Lung (tissue), 12 donors: ENCODE measurements around the gene COL15A1. TPM values are rescaled to one million over a fixed set of nuclear protein-coding genes. Genes with fewer than 3 reads are reported as not detected.

ENCODE experiments used
- ATAC-seq: fragments of 200-7000 bp; cut with Tn5 transposase; one replicate; pipeline ENCODE4 v1.9.1; 2020; ENCODE audit warnings: moderate number of reproducible peaks; ENCODE audit not compliant: insufficient read depth, low FRiP score
- DNase-seq, 3 donors: peaks; one replicate each; pipeline ENCODE4 v3.0.0-alpha.2; 2013 to 2017
- H3K27ac ChIP-seq, 2 donors: one replicate each; pipeline ENCODE4 v1.5.1; 2013; ENCODE audit warnings: mild to moderate bottlenecking in 2 of 2, moderate library complexity in 2 of 2, control low read depth in 1 of 2, inconsistent platforms in 1 of 2, low read depth in 1 of 2, low read length in 1 of 2
- H3K27me3 ChIP-seq, 3 donors: one replicate each; pipeline ENCODE4 v1.5.1; 2013; ENCODE audit warnings: low read length in 2 of 3; ENCODE audit not compliant: control insufficient read depth in 3 of 3, insufficient read depth in 3 of 3
- H3K36me3 ChIP-seq, 4 donors: one replicate each; pipeline ENCODE4 v1.5.1; 2013; ENCODE audit warnings: low read length in 4 of 4, mild to moderate bottlenecking in 1 of 4, moderate library complexity in 1 of 4; ENCODE audit not compliant: control insufficient read depth in 4 of 4, insufficient read depth in 4 of 4
- H3K4me1 ChIP-seq, 5 donors: one replicate each; pipeline ENCODE4 v1.5.1; 2013; ENCODE audit warnings: low read length in 5 of 5, mild to moderate bottlenecking in 2 of 5, moderate library complexity in 1 of 5; ENCODE audit not compliant: control insufficient read depth in 5 of 5, insufficient read depth in 5 of 5
- H3K4me3 ChIP-seq: one replicate; pipeline ENCODE4 v1.5.1; 2013; ENCODE audit warnings: mild to moderate bottlenecking, control low read depth, moderate library complexity
- H3K9ac ChIP-seq, 2 donors: one replicate each; pipeline ENCODE4 v1.5.1; 2013; ENCODE audit warnings: low read length in 2 of 2, control low read depth in 1 of 2; ENCODE audit not compliant: insufficient read depth in 1 of 2
- H3K9me3 ChIP-seq, 4 donors: one replicate each; pipeline ENCODE4 v1.5.1; 2013; ENCODE audit warnings: low read length in 3 of 4, mild to moderate bottlenecking in 1 of 4, moderate library complexity in 1 of 4; ENCODE audit not compliant: control insufficient read depth in 4 of 4, insufficient read depth in 3 of 4
- WGBS, 2 donors: extraction: QIAGEN DNeasy Blood & Tissue Kit; methylation state at CpG; one replicate each; pipeline ENCODE4 v1.1.7; 2013; 5-methylcytosine and 5-hydroxymethylcytosine counted together
- polyA plus RNA-seq, 2 donors: library from polyadenylated mRNA; stranded (reverse); fragments of 200-250 nt; gene quantifications; one replicate each; pipeline ENCODE4 v1.2.1, GENCODE V29; 2013
- total RNA-seq, 2 donors: library from RNA; depleted of rRNA in 1 of 2; stranded (reverse); fragments of >200 nt in 1 of 2; gene quantifications; one replicate each; pipeline ENCODE4 v1.2.1, GENCODE V29; 2014 to 2021
- TF ChIP-seq, protein P1 (sequence below): IDR thresholded peaks from 2 replicates; pipeline ENCODE4 v1.5.1; 2012; ENCODE audit warnings: mild to moderate bottlenecking; ENCODE audit errors: control extremely low read depth, extremely low read depth
- donor health status: control.
- donor health status: control.
- donor health status: Bipolar disorder and iron deficiency.
- donor health status: healthy.
- donor health status: DM: yes; HTN: yes; CAD: no.

The COL15A1 gene
- total and polyA plus RNA-seq, 4 donors, result 2.9 to 40.5 (median 8.5) TPM

DNA sequence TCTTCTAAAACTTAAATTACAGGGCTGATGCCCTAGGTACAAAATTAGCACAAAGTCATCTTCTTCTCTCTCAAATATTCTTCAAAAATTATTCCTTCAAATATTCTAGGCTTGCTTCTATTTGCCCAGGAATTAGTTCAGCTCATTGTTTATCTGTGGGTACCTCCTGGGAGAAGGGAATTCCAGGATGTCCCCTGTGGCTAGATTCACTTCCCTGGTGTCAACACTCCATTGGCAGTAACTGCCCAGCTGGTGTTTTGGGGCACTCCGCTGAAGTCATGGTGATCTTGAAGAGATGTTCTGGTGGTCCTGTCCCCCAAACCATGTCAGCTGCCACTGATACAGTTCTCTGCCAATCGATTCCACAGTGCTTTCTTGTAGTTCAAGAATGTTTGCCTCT is 135.0 kb downstream of the COL15A1 start:
- H3K27me3 ChIP-seq, result no peaks in the 10 kb centered on the region
- H3K36me3 ChIP-seq, result no peaks in the 10 kb centered on the region
- no peak overlapping the region for H3K27ac ChIP-seq
- DNase-seq (no peak), ATAC-seq (no peak)
- no peak overlapping the region for H3K9ac ChIP-seq
- H3K4me1 ChIP-seq, result peaks cover 0 to 8% (median 0%) of the 10 kb centered on the region in 5 donors
- no peak overlapping the region for H3K4me3 ChIP-seq
- no peaks in the 10 kb centered on the region for H3K9me3 ChIP-seq
- 81 to 94% methylated on average over 2 of the region's 2 CpGs for WGBS, 2 donors
- TF ChIP-seq, protein P1, sequence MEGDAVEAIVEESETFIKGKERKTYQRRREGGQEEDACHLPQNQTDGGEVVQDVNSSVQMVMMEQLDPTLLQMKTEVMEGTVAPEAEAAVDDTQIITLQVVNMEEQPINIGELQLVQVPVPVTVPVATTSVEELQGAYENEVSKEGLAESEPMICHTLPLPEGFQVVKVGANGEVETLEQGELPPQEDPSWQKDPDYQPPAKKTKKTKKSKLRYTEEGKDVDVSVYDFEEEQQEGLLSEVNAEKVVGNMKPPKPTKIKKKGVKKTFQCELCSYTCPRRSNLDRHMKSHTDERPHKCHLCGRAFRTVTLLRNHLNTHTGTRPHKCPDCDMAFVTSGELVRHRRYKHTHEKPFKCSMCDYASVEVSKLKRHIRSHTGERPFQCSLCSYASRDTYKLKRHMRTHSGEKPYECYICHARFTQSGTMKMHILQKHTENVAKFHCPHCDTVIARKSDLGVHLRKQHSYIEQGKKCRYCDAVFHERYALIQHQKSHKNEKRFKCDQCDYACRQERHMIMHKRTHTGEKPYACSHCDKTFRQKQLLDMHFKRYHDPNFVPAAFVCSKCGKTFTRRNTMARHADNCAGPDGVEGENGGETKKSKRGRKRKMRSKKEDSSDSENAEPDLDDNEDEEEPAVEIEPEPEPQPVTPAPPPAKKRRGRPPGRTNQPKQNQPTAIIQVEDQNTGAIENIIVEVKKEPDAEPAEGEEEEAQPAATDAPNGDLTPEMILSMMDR, result no peak

DNA sequence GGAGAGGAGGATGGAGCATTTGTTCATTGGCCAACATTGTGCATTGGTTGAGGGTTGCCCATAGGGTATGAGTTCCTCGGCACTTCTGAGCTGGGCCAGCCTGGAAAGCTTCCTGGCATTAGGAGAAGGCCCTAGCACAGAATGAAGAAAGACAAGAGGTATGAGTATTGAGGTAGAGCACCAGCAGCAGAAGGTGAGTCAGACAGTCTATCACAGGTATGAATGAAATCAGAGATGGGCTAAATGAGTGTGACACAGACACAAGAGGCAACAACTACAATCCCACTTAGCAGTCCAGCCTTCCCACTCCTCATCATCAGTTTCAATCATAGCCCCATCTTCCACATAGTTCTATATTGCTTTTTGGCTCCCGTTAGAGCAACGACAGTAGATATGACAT is 135.8 kb downstream of the COL15A1 start:
- Histone ChIP-seq H3K27me3 (no peaks in the 10 kb centered on the region), H3K9me3 (no peaks in the 10 kb centered on the region), H3K4me1 (peaks cover 0 to 8% (median 0%) of the 10 kb centered on the region in 5 donors), H3K27ac (no peak overlapping the region), H3K4me3 (no peak overlapping the region), H3K9ac (no peak overlapping the region), H3K36me3 (no peaks in the 10 kb centered on the region)
- TF ChIP-seq, protein P1, result no peak
- WGBS, 2 donors, result 90 to 93% methylated on average over 3 of the region's 3 CpGs
- ATAC-seq (no peak), DNase-seq (no peak)

DNA sequence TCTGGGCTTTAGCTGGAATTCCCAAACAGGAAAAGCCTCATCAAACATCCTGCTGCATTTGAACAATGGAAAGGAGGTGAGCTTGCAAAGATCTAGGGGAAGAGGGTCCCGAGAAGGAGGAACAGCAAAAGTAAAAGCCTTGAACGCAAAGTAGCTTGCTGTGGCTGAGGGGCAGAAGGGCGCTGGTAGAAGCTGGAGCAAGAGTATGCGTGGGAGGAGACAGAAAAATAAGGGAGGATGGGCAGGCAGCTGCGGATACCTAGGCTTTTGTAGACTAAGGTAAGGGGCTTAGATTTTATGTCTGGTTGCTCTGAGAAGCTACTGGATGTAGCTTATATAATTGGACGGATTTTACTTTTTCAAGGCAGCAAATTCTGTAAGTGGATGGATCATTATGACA is 139.3 kb downstream of the COL15A1 start:
- no peaks in the 10 kb centered on the region for H3K9me3 ChIP-seq
- no peak overlapping the region for H3K27ac ChIP-seq
- 71 to 83% methylated on average over 6 of the region's 6 CpGs for WGBS, 2 donors
- TF ChIP-seq, protein P1, result no peak
- ATAC-seq (no peak), DNase-seq (no peak)
- H3K4me3 ChIP-seq, result no peak overlapping the region
- H3K9ac ChIP-seq, result no peak overlapping the region
- H3K27me3 ChIP-seq, result no peaks in the 10 kb centered on the region
- peaks cover 0 to 8% (median 0%) of the 10 kb centered on the region in 5 donors for H3K4me1 ChIP-seq
- H3K36me3 ChIP-seq, result no peaks in the 10 kb centered on the region
